Stomach smooth muscle (tissue), 2 donors: ENCODE measurements around the gene MRC2.
A peak's percentile ranks its signal among the peaks of the same experiment; 100 is the strongest.
"Not testable (repeated sequence)": the region's sequence is repeated elsewhere in the genome, so short reads cannot be mapped to it uniquely, and the experiment has no call there.

Experiments
- H3K27ac ChIP-seq: one replicate; pipeline ENCODE4 v1.7.0; 2013; ENCODE audit warnings: mild to moderate bottlenecking, low read length, inconsistent platforms
- H3K27me3 ChIP-seq, 2 donors: one replicate each; pipeline ENCODE4 v1.7.0; 2013; ENCODE audit warnings: low read length in 2 of 2; ENCODE audit not compliant: insufficient read depth in 2 of 2, control insufficient read depth in 1 of 2
- H3K36me3 ChIP-seq, 2 donors: one replicate each; pipeline ENCODE4 v1.7.0; 2013; ENCODE audit warnings: low read length in 2 of 2; ENCODE audit not compliant: control insufficient read depth in 2 of 2, insufficient read depth in 2 of 2
- H3K4me1 ChIP-seq: one replicate; pipeline ENCODE4 v1.7.0; 2013; ENCODE audit warnings: low read length; ENCODE audit not compliant: control insufficient read depth, insufficient read depth
- H3K4me3 ChIP-seq, 2 donors: one replicate each; pipeline ENCODE4 v1.7.0; 2013; ENCODE audit warnings: low read length in 2 of 2
- H3K9ac ChIP-seq, 2 donors: one replicate each; pipeline ENCODE4 v1.7.0; 2013; ENCODE audit warnings: low read length in 2 of 2, mild to moderate bottlenecking in 1 of 2
- H3K9me3 ChIP-seq, 2 donors: one replicate each; pipeline ENCODE4 v1.7.0; 2013; ENCODE audit warnings: low read length in 2 of 2; ENCODE audit not compliant: control insufficient read depth in 2 of 2
- donor health status: healthy.
- donor health status: Pancreatic carcinoma.

The MRC2 gene

GRCh38 chr17:62612289-62612688, 15.2 kb upstream of the MRC2 start:
- not testable (repeated sequence) for H3K27me3 ChIP-seq, H3K9ac ChIP-seq, H3K9me3 ChIP-seq, H3K27ac ChIP-seq, H3K4me3 ChIP-seq, H3K4me1 ChIP-seq
- H3K36me3 ChIP-seq: peaks cover 38 to 51% of the 10 kb centered on the region in 2 donors

DNA sequence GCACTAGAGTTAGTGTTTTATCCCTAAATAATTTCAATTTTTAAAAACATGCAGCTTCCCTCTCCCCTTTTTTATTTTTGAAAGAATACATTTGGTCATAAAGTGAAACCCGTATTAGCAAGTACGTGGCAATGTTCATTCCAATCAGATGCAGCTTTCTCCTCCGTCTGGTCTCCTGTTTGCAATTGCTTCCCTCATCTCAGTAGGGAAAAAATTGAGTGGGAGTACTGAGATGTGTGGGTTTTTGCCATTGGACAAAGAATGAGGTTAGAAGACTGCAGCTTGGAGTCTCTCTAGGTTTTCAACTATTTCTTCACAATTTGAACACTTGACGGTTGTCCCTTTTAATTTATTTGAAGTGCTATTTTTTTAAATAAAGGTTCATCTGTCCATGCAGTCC, 14.4 kb upstream of the MRC2 start:
- not testable (repeated sequence) for H3K27me3 ChIP-seq, H3K4me1 ChIP-seq, H3K4me3 ChIP-seq, H3K9me3 ChIP-seq, H3K9ac ChIP-seq, H3K27ac ChIP-seq
- peaks cover 32 to 44% of the 10 kb centered on the region in 2 donors for H3K36me3 ChIP-seq

GRCh38 chr17:62614142-62614541, 13.3 kb upstream of the MRC2 start:
- Histone ChIP-seq H3K27ac (no peak overlapping the region), H3K36me3 (peaks cover 22 to 37% of the 10 kb centered on the region in 2 donors)

DNA sequence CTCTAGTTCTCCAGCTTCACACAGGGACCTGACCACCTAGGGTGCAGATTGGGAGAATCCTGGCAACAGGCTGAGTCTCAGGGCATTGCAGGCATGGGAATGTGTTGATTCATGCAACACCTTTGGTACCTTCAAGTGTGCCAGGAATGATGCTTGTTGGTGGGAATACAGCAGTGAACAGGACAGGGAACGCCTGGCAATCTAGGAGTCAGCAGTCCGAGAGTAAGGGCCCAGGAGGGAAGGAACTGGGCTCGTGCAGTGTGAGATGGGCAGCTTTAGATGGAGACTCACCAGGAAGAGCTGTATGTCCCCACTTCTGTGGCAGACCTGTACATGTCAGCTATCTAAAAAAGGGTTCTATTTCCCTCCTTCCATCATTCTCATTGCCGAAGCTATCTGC, 12.0 kb upstream of the MRC2 start:
- Histone ChIP-seq H3K4me1 (peaks cover 8% of the 10 kb centered on the region), H3K27me3 (no peaks in the 10 kb centered on the region), H3K36me3 (peaks cover 8 to 25% of the 10 kb centered on the region in 2 donors)

More at GRCh38 chr17:62614142-62614541, 13.3 kb upstream of the MRC2 start:
- Histone ChIP-seq H3K9me3 (no peaks in the 10 kb centered on the region), H3K9ac (no peak overlapping the region), H3K4me3 (no peak overlapping the region), H3K27me3 (no peaks in the 10 kb centered on the region), H3K4me1 (no peaks in the 10 kb centered on the region)

DNA sequence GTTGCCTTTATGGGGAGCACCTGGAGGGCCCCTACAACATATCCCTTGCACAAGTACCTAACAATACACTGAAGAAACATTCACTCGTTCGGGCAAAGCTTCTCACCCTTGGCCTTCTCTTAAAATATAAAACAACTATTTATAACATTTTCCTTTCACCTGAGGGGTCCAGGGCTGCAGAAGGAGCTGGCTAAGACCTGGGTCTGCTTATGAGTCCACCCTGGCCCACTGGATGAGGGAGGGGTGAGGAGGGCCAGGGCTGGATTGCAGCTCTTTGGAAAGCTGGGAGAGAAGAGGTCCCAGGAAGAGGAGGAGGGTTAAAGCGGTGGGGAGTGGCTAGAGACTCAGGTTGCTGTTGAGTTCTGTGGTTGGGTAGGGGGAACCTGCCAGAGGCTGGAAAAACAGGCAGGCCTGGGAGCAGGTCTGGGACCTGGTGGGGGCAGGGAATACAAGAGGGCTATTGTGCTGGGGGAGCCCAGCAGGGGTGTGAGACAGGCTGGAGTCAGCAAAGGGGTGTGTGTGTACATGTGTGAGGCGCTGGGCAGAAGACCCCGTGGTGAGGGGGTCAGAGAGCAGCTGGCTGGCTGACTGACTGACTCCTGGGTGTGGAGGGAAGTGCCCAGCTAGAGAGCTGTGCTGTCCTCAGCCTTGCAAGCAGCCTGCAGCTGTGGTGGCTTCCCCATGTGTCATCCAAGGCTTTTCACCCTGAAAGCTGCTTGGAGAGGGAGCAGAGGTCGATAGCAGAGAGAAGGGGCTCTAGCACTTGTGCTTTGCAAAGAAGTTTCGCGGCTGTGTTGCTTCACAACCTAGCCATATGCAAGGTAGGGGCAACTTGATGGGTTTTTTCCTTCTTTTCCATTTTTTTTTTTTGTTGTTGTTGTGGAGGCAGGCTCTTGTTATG, 10.2 kb upstream of the MRC2 start:
- peaks cover 8% of the 10 kb centered on the region for H3K4me1 ChIP-seq
- H3K36me3 ChIP-seq: peaks cover 7 to 17% of the 10 kb centered on the region in 2 donors
- no peaks in the 10 kb centered on the region for H3K9me3 ChIP-seq
- no peak overlapping the region for H3K9ac ChIP-seq
- H3K27ac ChIP-seq: no peak overlapping the region
- H3K4me3 ChIP-seq: no peak overlapping the region
- H3K27me3 ChIP-seq: no peaks in the 10 kb centered on the region

More for the DNA sequence above, 12.0 kb upstream of the MRC2 start:
- Histone ChIP-seq H3K4me3 (no peak overlapping the region), H3K27ac (no peak overlapping the region), H3K9me3 (no peaks in the 10 kb centered on the region), H3K9ac (no peak overlapping the region)

GRCh38 chr17:62617894-62618472, 9.5 kb upstream of the MRC2 start:
- Histone ChIP-seq H3K4me1 (peaks cover 8% of the 10 kb centered on the region), H3K9ac (no peak overlapping the region), H3K36me3 (peaks cover 7 to 17% of the 10 kb centered on the region in 2 donors), H3K27ac (no peak overlapping the region), H3K9me3 (no peaks in the 10 kb centered on the region), H3K4me3 (no peak overlapping the region), H3K27me3 (no peaks in the 10 kb centered on the region)

- Histone ChIP-seq H3K4me3 (no peak overlapping the region), H3K36me3 (peaks cover 7 to 17% of the 10 kb centered on the region in 2 donors), H3K4me1 (peaks cover 8% of the 10 kb centered on the region), H3K27me3 (no peaks in the 10 kb centered on the region), H3K27ac (no peak overlapping the region), H3K9ac (no peak overlapping the region), H3K9me3 (no peaks in the 10 kb centered on the region)
These were observed 8.6 kb upstream of the MRC2 start for GRCh38 chr17:62618647-62619416.

- Histone ChIP-seq H3K4me3 (peak overlapping the region in 1 of 2 donors; percentile 3), H3K27me3 (no peaks in the 10 kb centered on the region), H3K4me1 (peaks cover 8% of the 10 kb centered on the region), H3K36me3 (peaks cover 5 to 17% of the 10 kb centered on the region in 2 donors), H3K9ac (no peak overlapping the region), H3K27ac (no peak overlapping the region), H3K9me3 (no peaks in the 10 kb centered on the region)
These were observed 7.9 kb upstream of the MRC2 start for GRCh38 chr17:62619417-62620155.

DNA sequence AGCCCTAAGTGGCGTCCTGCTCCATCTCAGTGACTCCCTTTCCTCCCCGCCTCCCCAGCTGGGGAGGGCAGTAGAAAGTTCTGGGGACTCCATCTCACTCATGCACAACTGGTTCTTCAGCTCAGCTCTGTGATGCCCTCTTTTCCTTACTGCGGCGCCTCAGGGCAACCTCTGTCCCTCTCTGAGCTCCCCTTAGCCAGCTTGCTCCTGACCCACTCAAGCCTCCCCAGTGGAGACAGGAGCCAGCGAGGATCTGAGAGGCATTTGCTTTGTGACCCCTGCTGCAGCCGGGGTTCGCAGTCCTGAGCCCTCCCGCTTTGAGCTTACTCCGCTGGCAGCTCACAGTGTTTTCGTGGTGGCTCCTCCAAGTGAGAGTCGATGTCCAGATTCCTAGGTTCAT, 6.2 kb upstream of the MRC2 start:
- Histone ChIP-seq H3K4me1 (peaks cover 12% of the 10 kb centered on the region), H3K36me3 (peaks cover 0 to 4% of the 10 kb centered on the region in 2 donors), H3K9ac (no peak overlapping the region), H3K27me3 (no peaks in the 10 kb centered on the region), H3K27ac (no peak overlapping the region), H3K9me3 (no peaks in the 10 kb centered on the region), H3K4me3 (no peak overlapping the region)

GRCh38 chr17:62625184-62625869, 2.1 kb upstream of the MRC2 start:
- Histone ChIP-seq H3K36me3 (no peaks in the 10 kb centered on the region), H3K27me3 (peaks cover 4 to 11% of the 10 kb centered on the region in 2 donors), H3K4me1 (peaks cover 24% of the 10 kb centered on the region), H3K4me3 (no peak overlapping the region), H3K9ac (no peak overlapping the region), H3K9me3 (no peaks in the 10 kb centered on the region), H3K27ac (no peak overlapping the region)
